ENCODE data around the gene CD79A.

Gene CD79A

DNA sequence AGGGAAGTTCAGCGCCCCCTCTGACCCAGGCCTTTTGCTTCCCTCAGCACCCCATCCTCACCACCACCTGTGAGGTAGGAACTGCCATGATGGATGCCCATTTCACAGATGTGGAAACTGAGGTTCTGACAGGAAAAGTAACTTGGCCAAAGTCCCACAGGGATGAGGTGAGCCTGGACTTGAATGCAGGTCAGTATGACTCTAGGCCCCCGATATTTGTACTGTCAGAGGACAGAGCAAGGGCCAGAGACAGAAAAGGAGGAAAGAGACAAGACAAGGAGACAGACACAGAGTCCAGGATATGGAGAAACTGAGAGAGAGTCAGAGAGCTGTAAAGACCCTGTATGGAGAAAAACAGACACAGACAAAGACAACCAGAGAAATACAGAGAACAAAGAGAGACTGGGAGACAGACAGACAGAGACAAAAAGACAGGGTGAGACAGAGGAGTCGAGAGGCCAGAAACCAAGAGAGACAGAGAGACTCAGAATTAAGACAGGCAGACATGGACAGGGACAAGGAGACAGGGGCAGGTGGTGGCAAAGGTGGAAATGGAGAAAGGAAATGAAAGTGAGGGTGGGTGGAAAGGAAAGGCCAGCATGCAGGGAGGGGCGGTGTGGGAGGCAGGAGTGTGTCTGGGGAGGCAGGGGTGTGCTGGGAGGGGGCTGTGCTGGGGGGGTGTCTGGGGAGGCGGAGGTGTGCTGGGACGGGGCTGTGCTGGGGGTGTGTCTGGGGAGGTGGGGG, 46.1 kb downstream of the CD79A start:
- H3K9me3 Mint-ChIP-seq, result no peaks in the 10 kb centered on the region
- H3K27me3 Mint-ChIP-seq (ENCODE audit: low read depth), result peaks cover 4% of the 10 kb centered on the region
- no peaks in the 10 kb centered on the region for H3K36me3 Mint-ChIP-seq (ENCODE audit: low read depth)
- no peak overlapping the region for H3K27ac Mint-ChIP-seq
- H3K4me3 Mint-ChIP-seq, result peak overlapping the region in 1 of 3 experiments; percentile 2
- TF ChIP-seq, protein P1, sequence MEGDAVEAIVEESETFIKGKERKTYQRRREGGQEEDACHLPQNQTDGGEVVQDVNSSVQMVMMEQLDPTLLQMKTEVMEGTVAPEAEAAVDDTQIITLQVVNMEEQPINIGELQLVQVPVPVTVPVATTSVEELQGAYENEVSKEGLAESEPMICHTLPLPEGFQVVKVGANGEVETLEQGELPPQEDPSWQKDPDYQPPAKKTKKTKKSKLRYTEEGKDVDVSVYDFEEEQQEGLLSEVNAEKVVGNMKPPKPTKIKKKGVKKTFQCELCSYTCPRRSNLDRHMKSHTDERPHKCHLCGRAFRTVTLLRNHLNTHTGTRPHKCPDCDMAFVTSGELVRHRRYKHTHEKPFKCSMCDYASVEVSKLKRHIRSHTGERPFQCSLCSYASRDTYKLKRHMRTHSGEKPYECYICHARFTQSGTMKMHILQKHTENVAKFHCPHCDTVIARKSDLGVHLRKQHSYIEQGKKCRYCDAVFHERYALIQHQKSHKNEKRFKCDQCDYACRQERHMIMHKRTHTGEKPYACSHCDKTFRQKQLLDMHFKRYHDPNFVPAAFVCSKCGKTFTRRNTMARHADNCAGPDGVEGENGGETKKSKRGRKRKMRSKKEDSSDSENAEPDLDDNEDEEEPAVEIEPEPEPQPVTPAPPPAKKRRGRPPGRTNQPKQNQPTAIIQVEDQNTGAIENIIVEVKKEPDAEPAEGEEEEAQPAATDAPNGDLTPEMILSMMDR (IDR thresholded peaks at IDR 0.05; ENCODE audit: unreplicated experiment in 3 of 3), result no peak
- H3K4me1 Mint-ChIP-seq, result no peaks in the 10 kb centered on the region

- TF ChIP-seq, protein P1 (IDR thresholded peaks at IDR 0.05; ENCODE audit: unreplicated experiment in 3 of 3), result no peak
- Mint-ChIP-seq H3K36me3 (ENCODE audit: low read depth) (no peaks in the 10 kb centered on the region), H3K4me1 (peaks cover 8% of the 10 kb centered on the region), H3K4me3 (no peak overlapping the region), H3K27me3 (ENCODE audit: low read depth) (peaks cover 14% of the 10 kb centered on the region), H3K9me3 (no peaks in the 10 kb centered on the region), H3K27ac (no peak overlapping the region)
These were observed 47.4 kb downstream of the CD79A start for GRCh38 chr19:41924151-41925145.

DNA sequence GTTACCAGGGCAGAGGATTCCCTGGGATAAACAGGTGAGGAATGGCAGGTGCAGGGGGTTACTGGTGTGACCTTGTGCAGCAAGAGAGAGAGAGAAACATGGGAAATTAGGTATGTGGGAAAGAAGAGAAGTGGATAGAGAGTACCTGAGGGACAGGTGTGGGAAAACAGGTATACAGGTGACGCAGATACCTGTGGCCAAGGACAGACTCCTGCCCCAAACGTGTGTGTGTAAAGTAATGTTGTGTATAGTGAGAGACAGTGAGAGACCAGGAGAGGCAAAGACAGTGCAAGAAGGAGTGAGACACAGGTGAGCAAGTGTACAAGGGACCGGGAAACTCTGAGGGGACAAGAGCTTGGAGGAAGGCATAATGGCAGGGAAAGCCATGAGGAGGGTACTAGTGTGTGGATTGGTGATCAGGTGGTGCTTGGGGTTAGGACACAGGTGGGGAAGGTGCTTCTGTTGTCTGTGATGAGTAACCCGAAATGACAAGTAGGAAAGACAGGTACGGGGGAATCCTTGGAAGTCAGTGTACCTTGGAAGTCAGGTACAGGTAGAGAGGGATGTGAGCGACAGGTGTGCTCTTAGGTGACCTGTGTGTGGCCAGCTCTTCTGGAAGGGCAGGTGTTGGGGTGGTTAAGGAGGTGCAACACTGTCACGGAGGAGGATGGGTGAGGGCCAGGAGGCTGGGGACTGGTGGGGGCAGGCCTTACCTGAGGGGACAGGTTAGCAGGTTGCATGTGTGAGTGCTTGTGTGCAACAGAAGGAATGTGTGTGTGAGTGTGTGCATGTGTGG, 48.3 kb downstream of the CD79A start:
- Mint-ChIP-seq H3K27me3 (ENCODE audit: low read depth) (peaks cover 24% of the 10 kb centered on the region), H3K4me1 (peaks cover 8% of the 10 kb centered on the region), H3K4me3 (no peak overlapping the region), H3K9me3 (no peaks in the 10 kb centered on the region), H3K27ac (no peak overlapping the region), H3K36me3 (ENCODE audit: low read depth) (no peaks in the 10 kb centered on the region)
- TF ChIP-seq, protein P1 (IDR thresholded peaks at IDR 0.05; ENCODE audit: unreplicated experiment in 3 of 3), result no peak

GRCh38 chr19:41926028-41926762, 49.1 kb downstream of the CD79A start:
- Mint-ChIP-seq H3K4me1 (peaks cover 11% of the 10 kb centered on the region), H3K9me3 (no peaks in the 10 kb centered on the region), H3K27me3 (ENCODE audit: low read depth) (peaks cover 31% of the 10 kb centered on the region), H3K4me3 (no peak overlapping the region), H3K27ac (no peak overlapping the region), H3K36me3 (ENCODE audit: low read depth) (no peaks in the 10 kb centered on the region)
- TF ChIP-seq, protein P1 (IDR thresholded peaks at IDR 0.05; ENCODE audit: unreplicated experiment in 3 of 3), result no peak

- Mint-ChIP-seq H3K4me3 (no peak overlapping the region), H3K27ac (no peak overlapping the region), H3K9me3 (no peaks in the 10 kb centered on the region), H3K36me3 (ENCODE audit: low read depth) (no peaks in the 10 kb centered on the region), H3K4me1 (peaks cover 11% of the 10 kb centered on the region), H3K27me3 (ENCODE audit: low read depth) (peaks cover 39% of the 10 kb centered on the region)
- TF ChIP-seq, protein P1 (IDR thresholded peaks at IDR 0.05; ENCODE audit: unreplicated experiment in 3 of 3), result no peak
These were observed 49.9 kb downstream of the CD79A start for GRCh38 chr19:41926763-41927496.
